Keratinocyte (primary cell): Measurements from ENCODE around the gene EPHB2. TPM values are rescaled to one million over a fixed set of nuclear protein-coding genes. Genes with fewer than 3 reads are reported as not detected.

ENCODE experiments used
- DNase-seq: peaks from one replicate; pipeline ENCODE4 v3.0.0-alpha.2; 2011; ENCODE audit warnings: low read depth, missing footprints, low spot score
- FAIRE-seq: peaks from 2 replicates; lab custom pipeline; 2011; peaks lifted over from hg19 to GRCh38; lab: Jason Lieb, UNC
- H2AFZ ChIP-seq: 2 replicates; pipeline ENCODE4 v1.6.0; 2012; ENCODE audit warnings: low read length, control low read depth, inconsistent platforms; ENCODE audit not compliant: control insufficient read depth
- H3K27ac ChIP-seq: 2 replicates; pipeline ENCODE4 v1.5.1; 2011; ENCODE audit warnings: low read length; ENCODE audit not compliant: control insufficient read depth, insufficient read depth
- H3K27me3 ChIP-seq: 3 replicates; pipeline ENCODE4 v1.6.0; 2011; ENCODE audit warnings: low read length; ENCODE audit not compliant: control insufficient read depth, insufficient read depth; ENCODE audit errors: extremely low read depth
- H3K36me3 ChIP-seq, 2 experiments: 2 replicates in 1 of 2; 3 replicates in 1 of 2; pipeline ENCODE4 v1.5.1; 2011; ENCODE audit warnings: low read length in 2 of 2, mild to moderate bottlenecking in 1 of 2; ENCODE audit not compliant: control insufficient read depth in 2 of 2, insufficient read depth in 2 of 2; ENCODE audit errors: extremely low read depth in 1 of 2
- H3K4me1 ChIP-seq: 3 replicates; pipeline ENCODE4 v1.5.1; 2011; ENCODE audit warnings: low read length; ENCODE audit not compliant: control insufficient read depth, insufficient read depth; ENCODE audit errors: extremely low read depth
- H3K4me2 ChIP-seq: 3 replicates; pipeline ENCODE4 v1.6.0; 2011; ENCODE audit warnings: low read depth, low read length; ENCODE audit not compliant: control insufficient read depth, insufficient read depth; ENCODE audit errors: extremely low read depth
- H3K4me3 ChIP-seq, 3 experiments: fragments of 200-600 bp in 1 of 3; sonication (generic) in 1 of 3; 2 replicates in 2 of 3; 3 replicates in 1 of 3; pipeline ENCODE4 v1.5.1; 2011 to 2016; ENCODE audit warnings: low read length in 3 of 3, mild to moderate bottlenecking in 3 of 3, control low read depth in 2 of 3, inconsistent platforms in 1 of 3, low read depth in 1 of 3, mixed read lengths in 1 of 3, mixed run types in 1 of 3, moderate library complexity in 1 of 3; ENCODE audit not compliant: control insufficient read depth in 2 of 3, insufficient read depth in 2 of 3; ENCODE audit errors: extremely low read depth in 1 of 3
- H3K79me2 ChIP-seq: 2 replicates; pipeline ENCODE4 v1.6.0; 2012; ENCODE audit warnings: low read length; ENCODE audit not compliant: control insufficient read depth, insufficient read depth
- H3K9ac ChIP-seq: 3 replicates; pipeline ENCODE4 v1.6.0; 2011; ENCODE audit warnings: low read length; ENCODE audit not compliant: control insufficient read depth, insufficient read depth; ENCODE audit errors: extremely low read depth
- H3K9me1 ChIP-seq: 3 replicates; pipeline ENCODE4 v1.6.0; 2011; ENCODE audit warnings: low read length; ENCODE audit not compliant: control insufficient read depth, insufficient read depth; ENCODE audit errors: extremely low read depth
- H3K9me3 ChIP-seq: 2 replicates; pipeline ENCODE4 v1.5.1; 2012; ENCODE audit warnings: low read depth, low read length; ENCODE audit not compliant: control insufficient read depth
- H4K20me1 ChIP-seq: 3 replicates; pipeline ENCODE4 v1.6.0; 2011; ENCODE audit warnings: low read length; ENCODE audit not compliant: control insufficient read depth, insufficient read depth; ENCODE audit errors: extremely low read depth
- CTCF ChIP-seq, 3 experiments: IDR thresholded peaks in 1 of 3; conservative IDR thresholded peaks in 1 of 3; optimal IDR thresholded peaks in 1 of 3; 2 replicates in 2 of 3; 3 replicates in 1 of 3; pipeline versions ENCODE3 to v1.5.1; 2011; ENCODE audit warnings: low read length in 3 of 3, mild to moderate bottlenecking in 3 of 3, moderate library complexity in 2 of 3, control low read depth in 1 of 3, inconsistent platforms in 1 of 3; ENCODE audit not compliant: insufficient read depth in 2 of 3; ENCODE audit errors: extremely low read depth in 1 of 3
- EZH2 ChIP-seq: IDR thresholded peaks from one replicate; pipeline ENCODE4 v1.6.1; 2012; ENCODE audit warnings: inconsistent platforms, mild to moderate bottlenecking, low read length, moderate library complexity
- dilution Hi-C: fragments of 300-500 bp; cut with MboI; formaldehyde crosslinking; loops from one replicate; pipeline ENCODE4 v1.7.0; 2020; ENCODE audit warnings: low sequenced_read_pairs; ENCODE audit not compliant: extremely low pct_ligation_motif_present
- polyA plus RNA-seq, 5 experiments: library from polyadenylated mRNA; depleted of rRNA in 3 of 5; stranded (reverse) in 3 of 5; stranded (forward) in 1 of 5; unstranded in 1 of 5; fragments of >200 nt; gene quantifications; 1 replicate in 1 of 5; 2 replicates in 3 of 5; 3 replicates in 1 of 5; pipeline versions ENCODE4 v1.2.1 to v1.2.3, GENCODE V29; 2011 to 2012; ENCODE audit warnings: missing spikeins in 2 of 5, low read depth in 1 of 5, low replicate concordance in 1 of 5

Gene EPHB2
- polyA plus RNA-seq, 1 donor (not counting 4 experiments of a cell fraction or from before 2014, with no cell fraction given), result 0.10 TPM

GRCh38 chr1:22733643-22734042 is 23.0 kb downstream of the EPHB2 start:
- FAIRE-seq, result no peak

GRCh38 chr1:22736501-22737080 is 26.0 kb downstream of the EPHB2 start:
- H3K27ac ChIP-seq, result no peak overlapping the region
- H3K4me2 ChIP-seq, result no peak overlapping the region
- no peak overlapping the region for H3K4me3 ChIP-seq
- no peaks in the 10 kb centered on the region for H3K79me2 ChIP-seq
- no peaks in the 10 kb centered on the region for H3K4me1 ChIP-seq
- dilution Hi-C loops, result no loop called here
- H2AFZ ChIP-seq, result no peak overlapping the region
- no peak overlapping the region for H3K9ac ChIP-seq
- FAIRE-seq (no peak), DNase-seq (no peak)
- TF ChIP-seq EZH2 (no peak), CTCF (optimal IDR thresholded peaks at IDR 0.05 in 1 of 3, IDR thresholded peaks at IDR 0.05 in 1 of 3, conservative IDR thresholded peaks at IDR 0.05 in 1 of 3; ENCODE audit: extremely low read depth in 1 of 3, insufficient read depth in 2 of 3, low read length in 3 of 3) (no peak)
- no peaks in the 10 kb centered on the region for H3K36me3 ChIP-seq
- H3K9me1 ChIP-seq, result no peaks in the 10 kb centered on the region
- no peaks in the 10 kb centered on the region for H4K20me1 ChIP-seq
- H3K9me3 ChIP-seq, result no peaks in the 10 kb centered on the region
- H3K27me3 ChIP-seq, result no peaks in the 10 kb centered on the region

More at GRCh38 chr1:22733643-22734042, 23.0 kb downstream of the EPHB2 start:
- DNase-seq, result no peak
- Histone ChIP-seq H4K20me1 (no peaks in the 10 kb centered on the region), H3K4me2 (no peak overlapping the region), H3K79me2 (no peaks in the 10 kb centered on the region), H3K36me3 (no peaks in the 10 kb centered on the region), H3K9me3 (no peaks in the 10 kb centered on the region), H3K4me1 (no peaks in the 10 kb centered on the region), H2AFZ (no peak overlapping the region), H3K4me3 (no peak overlapping the region), H3K27ac (no peak overlapping the region), H3K9me1 (no peaks in the 10 kb centered on the region), H3K27me3 (no peaks in the 10 kb centered on the region), H3K9ac (no peak overlapping the region)
- dilution Hi-C loops, result no loop called here
- TF ChIP-seq EZH2 (no peak), CTCF (optimal IDR thresholded peaks at IDR 0.05 in 1 of 3, IDR thresholded peaks at IDR 0.05 in 1 of 3, conservative IDR thresholded peaks at IDR 0.05 in 1 of 3; ENCODE audit: extremely low read depth in 1 of 3, insufficient read depth in 2 of 3, low read length in 3 of 3) (no peak)
